Peyer's patch (tissue), 4 donors: ENCODE results near the gene HOXA6.

Experiments used
- POLR2A ChIP-seq, 2 donors: fragments of 450-650 bp; IDR thresholded peaks; one replicate each; pipeline ENCODE4 v1.5.1; 2017; ENCODE audit warnings: antibody characterized with exemption in 2 of 2, mild to moderate bottlenecking in 2 of 2, moderate library complexity in 2 of 2
- TF ChIP-seq, protein P1 (sequence below), 6 experiments: fragments of 450-650 bp in 4 of 6; fragments of 200-600 bp in 2 of 6; sonication (generic) in 1 of 6; IDR thresholded peaks; one replicate each; pipeline ENCODE4 v1.5.1; 2017 to 2019; ENCODE audit warnings: antibody characterized with exemption in 6 of 6, mild to moderate bottlenecking in 3 of 6, moderate library complexity in 1 of 6

DNA sequence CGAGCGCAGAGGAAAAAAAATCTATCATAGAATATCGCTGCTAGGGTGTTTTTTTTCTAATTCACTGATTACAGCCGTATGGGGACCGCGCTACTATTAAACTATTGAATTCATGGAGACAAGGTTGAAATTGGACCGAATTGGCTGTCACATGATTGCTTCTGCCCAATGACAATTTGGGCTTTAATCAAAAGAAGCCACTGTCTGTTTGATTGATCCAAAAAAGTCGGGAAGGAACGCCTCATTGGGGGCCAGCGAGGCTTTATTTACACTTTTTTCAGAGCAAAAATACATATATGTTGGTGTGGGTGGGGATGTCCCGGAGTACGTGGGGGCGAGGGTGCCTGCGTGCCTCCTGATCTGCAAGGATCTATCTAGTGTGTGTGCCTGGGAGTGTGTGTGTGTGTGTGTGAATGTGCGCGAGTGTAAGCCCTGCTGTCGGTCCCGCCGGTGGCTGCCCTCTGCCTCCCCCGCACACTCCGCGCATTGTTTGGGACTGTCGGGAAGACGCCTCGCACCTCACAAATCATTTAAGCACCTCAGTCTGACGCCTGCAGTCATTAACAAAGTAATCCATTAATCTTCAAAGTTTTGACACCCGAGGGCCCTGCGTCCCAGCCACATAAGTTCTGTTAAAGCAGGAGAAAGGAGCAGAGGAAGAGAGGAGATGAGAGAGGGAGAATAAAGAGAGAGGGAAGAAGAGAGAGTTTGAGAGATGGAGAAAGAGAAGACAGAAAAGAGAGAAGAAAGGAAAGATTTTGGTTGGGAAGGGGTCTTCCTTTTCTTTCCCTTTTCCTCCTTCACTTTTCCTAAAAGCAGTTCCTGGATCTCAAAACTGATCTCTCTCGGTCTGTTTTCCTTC is 44.8 kb downstream of the HOXA6 start, which contains the start of gene HOXA2:
- TF ChIP-seq, protein P1, sequence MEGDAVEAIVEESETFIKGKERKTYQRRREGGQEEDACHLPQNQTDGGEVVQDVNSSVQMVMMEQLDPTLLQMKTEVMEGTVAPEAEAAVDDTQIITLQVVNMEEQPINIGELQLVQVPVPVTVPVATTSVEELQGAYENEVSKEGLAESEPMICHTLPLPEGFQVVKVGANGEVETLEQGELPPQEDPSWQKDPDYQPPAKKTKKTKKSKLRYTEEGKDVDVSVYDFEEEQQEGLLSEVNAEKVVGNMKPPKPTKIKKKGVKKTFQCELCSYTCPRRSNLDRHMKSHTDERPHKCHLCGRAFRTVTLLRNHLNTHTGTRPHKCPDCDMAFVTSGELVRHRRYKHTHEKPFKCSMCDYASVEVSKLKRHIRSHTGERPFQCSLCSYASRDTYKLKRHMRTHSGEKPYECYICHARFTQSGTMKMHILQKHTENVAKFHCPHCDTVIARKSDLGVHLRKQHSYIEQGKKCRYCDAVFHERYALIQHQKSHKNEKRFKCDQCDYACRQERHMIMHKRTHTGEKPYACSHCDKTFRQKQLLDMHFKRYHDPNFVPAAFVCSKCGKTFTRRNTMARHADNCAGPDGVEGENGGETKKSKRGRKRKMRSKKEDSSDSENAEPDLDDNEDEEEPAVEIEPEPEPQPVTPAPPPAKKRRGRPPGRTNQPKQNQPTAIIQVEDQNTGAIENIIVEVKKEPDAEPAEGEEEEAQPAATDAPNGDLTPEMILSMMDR (IDR thresholded peaks at IDR 0.05): no peak
- peak in 1 of 2 donors; percentile 24 for TF ChIP-seq POLR2A (IDR thresholded peaks at IDR 0.05)
